HG03045 (cell line): ENCODE measurements around the gene G6PD.
"Not testable (repeated sequence)": the region's sequence is repeated elsewhere in the genome, so short reads cannot be mapped to it uniquely, and the experiment has no call there.

Experiments used
- ATAC-seq: cut with Tn5 transposase; IDR thresholded peaks from one replicate; pipeline ENCODE4 v1.9.1; 2021; ENCODE audit warnings: mild to moderate bottlenecking, moderate library complexity; ENCODE audit not compliant: unreplicated experiment

Gene G6PD

GRCh38 chrX:154515966-154516655 lies 30.5 kb downstream of the G6PD start, which contains the start of gene FAM3A:
FAM3A (minus strand) TSS chrX:154516232; CDS start chrX:154515772, 460 bp downstream.
- peak; percentile 90 for ATAC-seq

GRCh38 chrX:154515090-154515965 lies 31.3 kb downstream of the G6PD start:
- no peak for ATAC-seq

- no peak for ATAC-seq
Observed at GRCh38 chrX:154513716-154514115, 32.9 kb downstream of the G6PD start.

- ATAC-seq: no peak
Observed at GRCh38 chrX:154512879-154513553, 33.6 kb downstream of the G6PD start.

GRCh38 chrX:154511761-154512160 lies 34.9 kb downstream of the G6PD start:
- ATAC-seq: no peak

- no peak for ATAC-seq
Observed at GRCh38 chrX:154509455-154509854, 37.2 kb downstream of the G6PD start.

GRCh38 chrX:154508384-154508745 lies 38.3 kb downstream of the G6PD start:
- ATAC-seq: no peak

GRCh38 chrX:154507673-154508383 lies 38.8 kb downstream of the G6PD start:
- no peak for ATAC-seq

GRCh38 chrX:154506483-154507332 lies 39.9 kb downstream of the G6PD start:
- ATAC-seq: no peak

GRCh38 chrX:154505734-154506133 lies 40.9 kb downstream of the G6PD start:
- ATAC-seq: no peak

- no peak for ATAC-seq
Observed at GRCh38 chrX:154502989-154503388, 43.7 kb downstream of the G6PD start.

GRCh38 chrX:154502098-154502497 lies 44.5 kb downstream of the G6PD start:
- no peak for ATAC-seq

- not testable (repeated sequence) for ATAC-seq
Observed at GRCh38 chrX:154501423-154501822, 45.2 kb downstream of the G6PD start.

- not testable (repeated sequence) for ATAC-seq
Observed at GRCh38 chrX:154496591-154497137, 50.0 kb downstream of the G6PD start.

- no peak for ATAC-seq
Observed at GRCh38 chrX:154495472-154495922, 51.1 kb downstream of the G6PD start.

GRCh38 chrX:154494715-154495114 lies 51.9 kb downstream of the G6PD start:
- no peak for ATAC-seq

GRCh38 chrX:154490414-154491083 lies 56.1 kb downstream of the G6PD start, which contains the start of gene SLC10A3:
SLC10A3 (minus strand) TSS chrX:154490629; CDS start chrX:154488940, 1,689 bp downstream.
- peak; percentile 72 for ATAC-seq

GRCh38 chrX:154490021-154490413 lies 56.6 kb downstream of the G6PD start:
- peak; percentile 16 for ATAC-seq

- ATAC-seq: no peak
Observed at GRCh38 chrX:154489182-154489581, 57.5 kb downstream of the G6PD start.
